ENCODE results near the gene DISC1.

GRCh38 chr1:231839999-231840398 lies 213.4 kb downstream of the DISC1 start:
- TF ChIP-seq, protein P1, sequence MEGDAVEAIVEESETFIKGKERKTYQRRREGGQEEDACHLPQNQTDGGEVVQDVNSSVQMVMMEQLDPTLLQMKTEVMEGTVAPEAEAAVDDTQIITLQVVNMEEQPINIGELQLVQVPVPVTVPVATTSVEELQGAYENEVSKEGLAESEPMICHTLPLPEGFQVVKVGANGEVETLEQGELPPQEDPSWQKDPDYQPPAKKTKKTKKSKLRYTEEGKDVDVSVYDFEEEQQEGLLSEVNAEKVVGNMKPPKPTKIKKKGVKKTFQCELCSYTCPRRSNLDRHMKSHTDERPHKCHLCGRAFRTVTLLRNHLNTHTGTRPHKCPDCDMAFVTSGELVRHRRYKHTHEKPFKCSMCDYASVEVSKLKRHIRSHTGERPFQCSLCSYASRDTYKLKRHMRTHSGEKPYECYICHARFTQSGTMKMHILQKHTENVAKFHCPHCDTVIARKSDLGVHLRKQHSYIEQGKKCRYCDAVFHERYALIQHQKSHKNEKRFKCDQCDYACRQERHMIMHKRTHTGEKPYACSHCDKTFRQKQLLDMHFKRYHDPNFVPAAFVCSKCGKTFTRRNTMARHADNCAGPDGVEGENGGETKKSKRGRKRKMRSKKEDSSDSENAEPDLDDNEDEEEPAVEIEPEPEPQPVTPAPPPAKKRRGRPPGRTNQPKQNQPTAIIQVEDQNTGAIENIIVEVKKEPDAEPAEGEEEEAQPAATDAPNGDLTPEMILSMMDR (IDR thresholded peaks at IDR 0.05; ENCODE audit: insufficient read depth, low read length) = no peak
- TF ChIP-seq GABPA (IDR thresholded peaks at IDR 0.05; ENCODE audit: low read depth) (no peak), POLR2AphosphoS5 (IDR thresholded peaks at IDR 0.05; ENCODE audit: low read depth) (no peak), REST (IDR thresholded peaks at IDR 0.05; ENCODE audit: insufficient replicate concordance, low read depth) (no peak), SPI1 (IDR thresholded peaks at IDR 0.05; ENCODE audit: borderline replicate concordance, low read depth) (no peak)

Data from HL-60 (cell line).